IPS-15b (cell line): ENCODE measurements around the gene MAGI2.

Source experiments
- H3K27me3 ChIP-seq: one replicate; pipeline ENCODE4 v1.6.1; 2013; ENCODE audit warnings: low read length; ENCODE audit not compliant: control insufficient read depth, insufficient read depth
- H3K36me3 ChIP-seq: one replicate; pipeline ENCODE4 v1.6.1; 2013; ENCODE audit warnings: low read length; ENCODE audit not compliant: control insufficient read depth, insufficient read depth
- H3K4me1 ChIP-seq: one replicate; pipeline ENCODE4 v1.6.1; 2013; ENCODE audit warnings: mild to moderate bottlenecking, low read length; ENCODE audit not compliant: control insufficient read depth, insufficient read depth
- H3K4me3 ChIP-seq: one replicate; pipeline ENCODE4 v1.5.1; 2013; ENCODE audit warnings: low read depth, low read length
- H3K9ac ChIP-seq: one replicate; pipeline ENCODE4 v1.6.1; 2013; ENCODE audit warnings: low read depth, mild to moderate bottlenecking, low read length
- H3K9me3 ChIP-seq: one replicate; pipeline ENCODE4 v1.6.1; 2013; ENCODE audit warnings: mild to moderate bottlenecking, low read length; ENCODE audit not compliant: control insufficient read depth, insufficient read depth

MAGI2 gene

DNA sequence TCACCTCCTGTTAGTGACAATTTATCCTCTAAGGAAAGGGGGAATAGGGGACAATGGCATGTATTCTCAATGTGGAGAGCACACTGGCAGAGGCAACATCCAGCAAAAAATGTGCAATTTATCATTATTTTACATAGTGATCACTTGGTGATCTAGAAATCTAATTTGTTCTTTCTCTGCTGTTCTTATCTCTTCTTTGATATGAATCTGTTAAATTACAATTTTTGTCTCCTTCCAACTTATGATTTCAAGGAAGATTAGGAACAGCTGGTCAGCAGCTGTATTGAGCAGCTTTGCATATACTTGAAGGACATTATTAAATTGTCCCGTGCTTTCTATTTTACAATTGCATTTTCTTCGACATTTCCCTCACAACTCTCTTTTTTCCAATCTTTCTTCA is 213.1 kb downstream of the MAGI2 start:
- Histone ChIP-seq H3K9me3 (no peaks in the 10 kb centered on the region), H3K36me3 (no peaks in the 10 kb centered on the region), H3K27me3 (no peaks in the 10 kb centered on the region), H3K4me1 (no peaks in the 10 kb centered on the region), H3K4me3 (no peak overlapping the region), H3K9ac (no peak overlapping the region)

DNA sequence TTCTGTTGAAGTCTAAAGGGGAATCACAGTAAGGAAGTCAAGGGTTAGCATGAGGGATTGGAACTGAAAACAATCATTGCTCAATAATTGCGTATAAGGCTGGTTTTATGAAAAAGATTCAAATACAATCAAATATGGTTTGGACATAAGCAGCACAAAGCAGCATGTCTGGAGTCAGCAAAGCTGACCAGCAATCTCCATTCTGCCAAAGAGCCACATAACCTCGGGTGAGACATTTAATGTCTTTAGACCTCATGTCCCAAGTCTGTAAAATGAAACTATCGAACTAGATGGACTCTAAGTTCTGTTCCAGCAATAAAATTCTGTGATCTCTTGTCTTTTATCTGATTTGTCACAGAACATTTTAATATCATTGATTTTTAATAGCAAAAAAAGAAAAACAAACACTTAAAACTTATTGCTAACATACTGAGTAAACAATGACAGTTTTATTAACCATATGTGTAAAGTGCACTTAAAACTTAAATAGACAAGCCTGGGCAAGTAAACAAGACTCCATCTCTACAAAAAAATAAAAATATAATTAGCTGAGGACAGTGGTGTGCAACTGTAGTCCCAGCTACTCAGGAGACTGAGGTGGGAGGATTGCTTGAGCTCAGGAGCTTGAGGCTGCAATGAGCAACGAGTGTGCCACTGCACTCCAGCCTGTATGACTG is 217.0 kb downstream of the MAGI2 start:
- H3K4me1 ChIP-seq, result no peaks in the 10 kb centered on the region
- H3K27me3 ChIP-seq, result no peaks in the 10 kb centered on the region
- no peaks in the 10 kb centered on the region for H3K9me3 ChIP-seq
- H3K9ac ChIP-seq, result no peak overlapping the region
- H3K36me3 ChIP-seq, result no peaks in the 10 kb centered on the region
- H3K4me3 ChIP-seq, result no peak overlapping the region

GRCh38 chr7:79227044-79227443 is 226.4 kb downstream of the MAGI2 start:
- Histone ChIP-seq H3K36me3 (no peaks in the 10 kb centered on the region), H3K27me3 (no peaks in the 10 kb centered on the region), H3K9me3 (no peaks in the 10 kb centered on the region), H3K4me1 (peaks cover 11% of the 10 kb centered on the region), H3K4me3 (no peak overlapping the region), H3K9ac (no peak overlapping the region)

- Histone ChIP-seq H3K9me3 (no peaks in the 10 kb centered on the region), H3K9ac (no peak overlapping the region), H3K4me1 (peaks cover 2% of the 10 kb centered on the region), H3K27me3 (no peaks in the 10 kb centered on the region), H3K4me3 (no peak overlapping the region), H3K36me3 (no peaks in the 10 kb centered on the region)
These were observed 232.3 kb downstream of the MAGI2 start for GRCh38 chr7:79221211-79221610.

DNA sequence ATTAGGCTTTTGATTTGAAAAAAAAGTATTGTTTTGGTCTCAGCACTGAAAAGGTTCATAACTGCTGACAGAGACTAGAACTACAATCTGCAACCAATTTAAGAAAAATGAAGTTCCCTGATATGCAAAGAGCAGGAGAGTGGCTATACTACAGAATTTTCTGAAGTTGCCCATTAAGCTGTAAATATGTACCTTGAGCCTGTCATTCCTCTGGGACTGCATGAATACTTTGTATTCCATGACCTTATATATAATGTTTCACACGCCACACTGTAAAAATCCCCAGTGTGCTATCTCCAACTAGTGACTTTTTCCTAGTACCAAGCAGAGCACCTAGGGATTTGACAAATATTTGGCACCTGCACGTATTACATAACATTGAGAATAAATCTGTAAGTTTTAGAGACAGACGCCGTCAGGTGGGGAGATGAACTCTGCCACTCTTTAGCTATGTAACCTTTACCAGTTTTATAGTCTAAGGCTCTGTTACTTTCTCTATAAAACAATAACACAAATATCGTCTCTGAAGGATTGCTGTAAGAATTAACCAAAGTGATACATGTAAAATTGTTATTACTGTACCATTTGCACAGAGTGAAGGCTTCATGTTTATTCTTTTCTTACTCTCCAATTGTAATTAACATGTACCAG is 235.4 kb downstream of the MAGI2 start:
- H3K9me3 ChIP-seq, result no peaks in the 10 kb centered on the region
- no peaks in the 10 kb centered on the region for H3K27me3 ChIP-seq
- no peak overlapping the region for H3K4me3 ChIP-seq
- no peak overlapping the region for H3K9ac ChIP-seq
- no peaks in the 10 kb centered on the region for H3K36me3 ChIP-seq
- H3K4me1 ChIP-seq, result peaks cover 2% of the 10 kb centered on the region

GRCh38 chr7:79217468-79217867 is 236.0 kb downstream of the MAGI2 start:
- H3K9ac ChIP-seq, result no peak overlapping the region
- H3K36me3 ChIP-seq, result no peaks in the 10 kb centered on the region
- H3K9me3 ChIP-seq, result no peaks in the 10 kb centered on the region
- H3K27me3 ChIP-seq, result no peaks in the 10 kb centered on the region
- H3K4me1 ChIP-seq, result peaks cover 2% of the 10 kb centered on the region
- no peak overlapping the region for H3K4me3 ChIP-seq

GRCh38 chr7:79216236-79216635 is 237.2 kb downstream of the MAGI2 start:
- Histone ChIP-seq H3K4me3 (no peak overlapping the region), H3K27me3 (no peaks in the 10 kb centered on the region), H3K36me3 (no peaks in the 10 kb centered on the region), H3K4me1 (peaks cover 2% of the 10 kb centered on the region), H3K9me3 (no peaks in the 10 kb centered on the region), H3K9ac (no peak overlapping the region)

DNA sequence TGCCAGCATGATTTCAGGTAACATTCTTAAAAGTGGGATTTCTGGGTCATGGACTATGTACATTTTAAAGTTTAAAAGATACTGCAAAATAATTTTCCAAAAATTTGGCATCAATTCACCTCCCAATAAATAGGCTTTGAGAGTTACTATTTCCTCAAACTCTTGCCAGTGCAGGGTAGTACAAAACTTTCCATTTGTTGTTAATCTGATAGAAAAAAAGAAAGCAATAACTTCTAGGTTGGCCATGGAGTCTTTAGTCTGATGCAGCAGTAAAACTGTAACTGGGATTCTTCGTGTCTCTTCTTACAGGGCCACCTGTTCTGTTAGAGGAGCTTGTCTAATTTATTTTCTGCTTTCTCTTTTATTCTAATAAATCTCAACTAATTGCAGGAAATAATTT is 241.1 kb downstream of the MAGI2 start:
- H3K27me3 ChIP-seq, result no peaks in the 10 kb centered on the region
- H3K9me3 ChIP-seq, result no peaks in the 10 kb centered on the region
- no peak overlapping the region for H3K9ac ChIP-seq
- no peaks in the 10 kb centered on the region for H3K36me3 ChIP-seq
- H3K4me1 ChIP-seq, result peaks cover 2% of the 10 kb centered on the region
- no peak overlapping the region for H3K4me3 ChIP-seq

DNA sequence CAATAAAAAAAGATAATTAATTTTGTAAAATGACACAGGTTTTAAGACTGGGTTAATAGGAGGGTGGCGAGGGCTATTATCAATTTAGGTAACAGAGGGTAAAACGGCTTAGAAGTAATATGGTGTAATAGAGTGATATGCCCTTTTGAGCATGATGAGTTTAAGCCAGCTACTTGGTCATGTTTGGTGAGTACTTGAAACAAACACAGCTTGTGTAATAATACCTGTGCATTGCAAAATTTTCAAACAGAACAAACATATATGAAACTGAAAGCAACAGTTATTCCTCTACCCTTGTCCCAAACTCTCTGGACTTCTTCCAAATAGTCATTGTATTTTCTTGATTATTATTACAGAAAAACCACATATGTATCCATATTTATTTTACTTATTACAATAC is 241.7 kb downstream of the MAGI2 start:
- Histone ChIP-seq H3K4me1 (peaks cover 2% of the 10 kb centered on the region), H3K36me3 (no peaks in the 10 kb centered on the region), H3K4me3 (no peak overlapping the region), H3K9ac (no peak overlapping the region), H3K27me3 (no peaks in the 10 kb centered on the region), H3K9me3 (no peaks in the 10 kb centered on the region)

- Histone ChIP-seq H3K9me3 (no peaks in the 10 kb centered on the region), H3K9ac (no peak overlapping the region), H3K4me1 (no peaks in the 10 kb centered on the region), H3K4me3 (no peak overlapping the region), H3K27me3 (no peaks in the 10 kb centered on the region), H3K36me3 (no peaks in the 10 kb centered on the region)
These were observed 253.5 kb downstream of the MAGI2 start for GRCh38 chr7:79199961-79200360.

DNA sequence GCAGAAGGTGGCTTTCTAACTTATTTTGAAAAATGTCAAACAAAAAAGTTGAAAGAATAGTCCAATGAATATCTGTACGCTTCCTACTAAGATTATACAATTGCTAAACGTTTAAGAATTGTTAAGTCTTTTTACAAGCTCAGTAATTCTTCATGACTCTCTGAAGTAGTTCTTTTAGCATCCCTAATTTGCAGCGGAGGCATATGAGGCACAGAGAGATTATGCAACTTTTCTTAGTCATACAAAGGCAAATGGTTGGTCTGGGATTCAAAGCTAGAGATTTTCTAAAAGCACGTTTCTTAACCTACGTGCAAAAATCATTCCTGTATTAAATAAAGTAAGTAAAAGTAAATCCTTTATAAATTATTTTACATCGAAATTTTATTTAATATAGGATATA is 254.2 kb downstream of the MAGI2 start:
- Histone ChIP-seq H3K4me3 (no peak overlapping the region), H3K9ac (no peak overlapping the region), H3K36me3 (no peaks in the 10 kb centered on the region)

DNA sequence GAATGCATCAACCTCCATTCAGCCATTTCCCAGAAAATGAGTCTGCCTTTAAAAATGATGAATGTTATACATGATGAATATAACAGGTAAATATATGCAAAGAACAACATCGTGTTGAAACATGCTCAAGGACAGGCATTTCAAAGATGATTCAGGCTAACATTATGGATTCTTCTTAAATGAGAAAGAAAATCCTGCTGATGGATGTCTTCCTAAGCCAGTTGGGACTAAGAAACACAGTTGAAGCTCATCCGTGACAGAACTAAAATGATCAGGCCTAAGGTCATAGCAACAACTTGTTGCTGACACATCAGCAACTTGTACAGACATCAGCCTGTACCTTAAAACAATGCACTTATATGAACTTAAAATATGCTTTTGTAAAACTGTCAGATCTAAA is 267.9 kb downstream of the MAGI2 start:
- Histone ChIP-seq H3K9ac (no peak overlapping the region), H3K9me3 (no peaks in the 10 kb centered on the region), H3K4me3 (no peak overlapping the region), H3K36me3 (no peaks in the 10 kb centered on the region), H3K27me3 (no peaks in the 10 kb centered on the region), H3K4me1 (no peaks in the 10 kb centered on the region)

More for the DNA sequence above, 254.2 kb downstream of the MAGI2 start:
- no peaks in the 10 kb centered on the region for H3K9me3 ChIP-seq
- no peaks in the 10 kb centered on the region for H3K27me3 ChIP-seq
- H3K4me1 ChIP-seq, result no peaks in the 10 kb centered on the region
